ENCODE results near the gene DISP2.

DISP2 gene

DNA sequence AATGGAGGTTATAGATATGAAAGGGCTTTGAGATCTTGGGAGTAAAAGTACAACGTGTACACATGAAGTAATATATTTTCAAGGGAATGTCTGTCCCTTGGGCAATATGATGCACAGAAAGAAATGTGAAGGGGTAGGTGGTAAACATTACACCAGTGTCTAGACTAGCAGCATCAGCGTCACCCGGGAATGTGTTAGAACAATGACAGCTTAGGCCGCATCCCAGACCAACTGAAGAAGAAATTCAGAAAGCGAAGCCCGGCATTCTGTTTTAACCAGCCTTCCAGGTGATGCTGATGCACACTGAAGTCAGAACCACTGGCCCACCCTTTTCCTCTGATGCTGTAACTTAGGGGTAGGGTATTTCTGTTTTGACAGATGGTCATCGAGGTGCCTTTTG is 28.2 kb upstream of the DISP2 start:
- no peak for DNase-seq

DNA sequence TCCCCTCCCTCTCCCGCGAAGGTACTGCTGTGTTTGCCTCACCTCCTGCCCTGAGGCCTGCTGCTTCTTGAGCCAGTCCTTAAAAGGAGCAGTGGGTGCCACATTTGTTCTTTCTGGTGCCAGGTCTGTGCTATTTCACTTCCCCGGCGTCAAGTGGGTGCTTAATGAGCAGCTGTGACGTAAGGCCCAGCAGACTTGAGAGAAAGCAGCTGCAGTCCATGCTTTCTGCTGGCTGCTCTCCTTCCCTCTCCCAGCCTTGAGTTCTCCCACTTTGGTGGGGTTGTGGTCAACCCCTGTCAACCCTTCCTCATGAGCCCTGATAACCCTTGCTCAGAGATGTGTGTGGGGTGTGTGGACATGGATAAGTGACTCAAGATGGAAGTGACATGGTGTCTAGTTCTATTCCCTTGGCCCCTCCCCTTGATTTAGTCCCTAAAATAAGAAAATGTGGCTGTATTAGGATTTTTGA is 27.6 kb upstream of the DISP2 start:
- DNase-seq: peak; percentile 30

- no peak for DNase-seq
Observed at GRCh38 chr15:40331026-40331425, 27.0 kb upstream of the DISP2 start.

DNA sequence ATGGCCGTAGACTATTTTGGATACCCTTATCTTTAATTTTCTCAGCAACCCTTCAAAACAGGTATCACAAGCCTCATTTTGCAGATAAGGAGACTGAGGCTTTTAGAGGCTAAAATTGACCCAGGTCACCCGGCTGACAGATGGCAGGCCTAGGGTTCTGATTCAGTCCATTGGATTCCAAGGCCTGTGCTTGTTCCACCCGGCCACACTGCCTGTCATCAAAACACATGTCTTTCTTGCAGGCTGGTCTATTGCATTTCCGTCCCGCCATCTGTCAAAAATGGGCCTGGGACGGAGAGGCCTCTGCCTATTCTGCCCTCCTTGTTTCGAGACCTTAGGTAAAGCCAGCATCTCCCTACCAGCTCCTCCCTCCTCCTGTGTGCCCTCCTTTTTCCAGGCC is 26.4 kb upstream of the DISP2 start:
- DNase-seq: no peak

DNA sequence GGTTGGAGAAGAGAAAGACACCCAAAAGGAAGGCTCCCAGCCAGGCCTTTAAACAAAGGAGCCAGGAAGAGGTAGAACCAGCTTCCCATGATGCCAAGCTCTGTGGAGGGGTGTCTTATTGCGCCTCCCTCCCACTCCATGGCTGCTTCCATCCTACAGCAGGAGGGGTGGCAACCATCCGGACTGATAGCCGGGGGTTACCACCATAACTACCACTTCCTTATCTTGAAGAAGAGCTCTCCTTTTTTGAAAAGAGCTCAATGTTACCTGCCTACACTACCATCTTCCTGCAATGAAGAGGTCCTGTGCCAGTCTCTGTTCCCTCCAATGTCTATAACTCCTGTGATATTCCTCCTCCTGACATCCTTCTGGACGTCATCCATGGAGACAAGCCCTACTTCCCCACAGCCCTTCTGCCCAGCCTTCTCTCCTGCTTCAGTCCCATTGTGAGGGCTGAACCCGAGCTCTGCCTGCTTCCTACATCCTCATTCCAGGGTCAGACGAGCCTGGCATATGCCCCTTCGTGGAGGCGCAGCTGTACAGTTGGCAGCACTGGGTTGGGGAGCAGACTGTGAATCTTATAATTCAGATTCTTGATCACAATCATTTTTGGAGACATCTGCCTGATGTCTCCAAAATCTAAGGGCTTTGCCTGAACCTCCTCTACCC is 25.8 kb upstream of the DISP2 start:
- no peak for DNase-seq

GRCh38 chr15:40333922-40334492 is 24.0 kb upstream of the DISP2 start:
- no peak for DNase-seq

DNA sequence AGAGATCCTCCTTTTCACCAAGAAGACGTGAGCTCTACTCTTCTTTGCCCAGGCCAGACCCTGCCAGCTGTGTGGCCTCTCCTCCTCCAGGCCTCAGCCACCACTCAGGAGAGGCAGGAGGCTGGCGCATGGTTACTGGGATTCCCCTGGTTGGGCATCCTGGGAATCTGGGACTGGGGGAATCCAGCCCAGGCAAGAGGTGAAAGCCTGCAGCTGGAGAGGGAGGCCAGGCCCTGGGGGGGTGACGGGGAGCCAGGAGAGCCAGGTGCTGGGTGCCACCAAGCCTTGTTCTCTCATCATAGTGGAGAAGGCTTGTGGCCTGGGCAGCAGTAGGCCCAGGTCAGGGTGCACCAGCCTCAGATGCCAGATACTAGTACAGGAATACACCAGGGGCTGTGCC is 23.5 kb upstream of the DISP2 start:
- DNase-seq: no peak

DNA sequence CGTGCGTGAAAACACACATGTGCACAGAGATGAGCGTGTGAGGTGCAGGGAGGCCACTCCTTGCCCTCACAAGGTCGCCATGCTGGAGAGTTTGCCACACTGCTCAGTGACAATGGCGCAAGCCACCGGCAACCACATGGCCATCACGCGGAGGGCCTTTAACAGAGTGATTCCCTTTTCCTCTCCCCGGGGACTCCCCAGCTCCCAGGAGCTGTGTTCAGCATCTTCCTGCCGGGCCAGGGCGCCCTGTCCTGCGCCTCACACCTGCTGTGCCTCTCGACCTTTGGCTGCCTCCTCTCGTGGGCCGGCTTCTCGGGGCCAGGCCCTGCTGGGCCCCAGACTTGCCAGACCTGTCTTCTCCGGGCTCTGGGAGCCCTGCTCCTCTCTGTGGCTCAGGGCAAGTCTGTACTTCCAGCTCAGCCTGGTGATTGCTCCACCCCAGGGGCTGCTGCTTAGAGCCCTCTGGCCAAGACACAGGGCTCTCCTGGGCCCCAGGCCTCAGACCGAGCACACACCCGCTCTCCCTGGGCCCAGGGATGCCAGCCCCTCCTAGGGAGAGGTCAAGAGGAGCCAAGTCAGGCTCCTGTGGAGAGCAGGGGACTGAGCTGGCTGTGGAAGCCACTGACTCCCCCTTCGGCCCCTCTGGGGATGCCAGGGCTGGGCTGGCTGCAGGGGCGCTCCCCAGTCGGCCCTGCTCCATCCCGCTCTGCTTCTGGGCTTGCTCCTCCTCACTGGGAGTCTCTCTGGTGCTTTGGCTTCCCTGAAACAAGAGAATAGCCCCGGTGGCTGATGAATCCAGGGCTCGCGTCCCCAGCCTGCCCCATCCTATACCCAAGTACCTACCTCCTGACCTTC is 22.9 kb upstream of the DISP2 start:
- DNase-seq: no peak

GRCh38 chr15:40335938-40336743 is 21.9 kb upstream of the DISP2 start:
- DNase-seq: no peak

DNA sequence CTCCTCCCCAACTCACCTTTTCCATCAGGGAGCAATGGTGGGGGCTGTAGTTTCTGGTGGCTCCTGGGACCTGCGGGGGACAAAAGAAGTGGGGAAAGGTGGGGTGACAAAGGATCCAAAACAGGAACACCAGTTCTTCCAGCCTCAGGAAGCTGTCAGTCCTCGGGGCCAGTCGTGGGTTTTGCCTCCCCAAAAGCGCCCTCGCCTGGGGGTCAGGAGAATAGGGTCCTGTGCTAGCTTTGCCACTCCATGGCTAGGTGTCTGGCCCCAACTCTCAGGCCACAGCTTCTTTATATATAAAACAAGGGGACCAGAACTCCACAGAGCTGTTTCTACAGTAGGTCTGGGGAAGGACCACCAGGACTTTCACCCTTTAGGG is 21.3 kb upstream of the DISP2 start:
- DNase-seq: no peak

GRCh38 chr15:40337597-40337996 is 20.4 kb upstream of the DISP2 start:
- no peak for DNase-seq

DNA sequence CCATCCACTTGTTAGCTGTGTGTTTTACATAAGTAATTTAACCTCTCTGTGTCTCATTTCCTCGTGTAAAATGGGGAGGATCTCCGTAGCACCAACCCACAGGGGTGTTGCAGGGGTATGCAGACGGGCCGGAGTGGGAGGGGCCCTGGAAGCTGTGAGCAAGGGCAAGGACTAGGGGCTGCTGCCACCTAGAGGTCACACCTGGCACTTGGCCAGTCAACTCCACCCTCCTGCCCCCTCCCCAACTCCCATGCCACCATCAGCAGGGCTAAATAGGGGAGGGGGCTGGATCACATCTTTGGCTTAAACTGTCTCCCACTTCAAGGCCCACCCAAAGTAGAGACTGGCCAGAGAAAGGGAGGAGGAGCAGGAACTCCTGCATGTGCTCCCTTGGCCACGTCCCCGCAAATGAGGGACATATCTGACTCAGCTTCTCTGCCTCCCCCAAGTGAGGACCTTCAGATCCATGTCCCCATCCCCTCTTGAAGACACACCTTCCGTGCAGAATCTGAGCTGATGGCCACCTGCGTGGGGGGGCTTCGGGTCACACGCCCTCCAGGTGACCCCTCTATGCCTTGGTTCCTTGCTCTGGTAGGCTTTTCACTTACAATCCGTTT is 19.9 kb upstream of the DISP2 start:
- DNase-seq: no peak

- DNase-seq: no peak
Observed at GRCh38 chr15:40338921-40339620, 18.9 kb upstream of the DISP2 start.

DNA sequence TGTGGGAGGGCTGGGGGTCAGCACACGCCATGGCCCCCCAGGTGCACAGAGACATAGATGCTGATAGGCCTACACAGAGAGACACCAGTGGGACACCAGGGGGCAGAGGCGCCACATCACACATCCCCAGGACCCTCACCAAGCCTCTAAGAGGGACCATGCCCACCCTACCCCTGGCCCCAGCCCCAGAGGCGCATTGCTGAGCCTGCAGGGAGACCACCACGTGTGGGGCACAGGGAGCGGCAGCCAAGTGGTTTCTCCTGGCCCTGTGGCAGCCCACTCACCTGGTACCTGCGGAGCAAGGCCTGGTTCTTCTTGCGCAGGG is 18.4 kb upstream of the DISP2 start:
- no peak for DNase-seq

GRCh38 chr15:40340038-40340739 is 17.8 kb upstream of the DISP2 start:
- no peak for DNase-seq

DNA sequence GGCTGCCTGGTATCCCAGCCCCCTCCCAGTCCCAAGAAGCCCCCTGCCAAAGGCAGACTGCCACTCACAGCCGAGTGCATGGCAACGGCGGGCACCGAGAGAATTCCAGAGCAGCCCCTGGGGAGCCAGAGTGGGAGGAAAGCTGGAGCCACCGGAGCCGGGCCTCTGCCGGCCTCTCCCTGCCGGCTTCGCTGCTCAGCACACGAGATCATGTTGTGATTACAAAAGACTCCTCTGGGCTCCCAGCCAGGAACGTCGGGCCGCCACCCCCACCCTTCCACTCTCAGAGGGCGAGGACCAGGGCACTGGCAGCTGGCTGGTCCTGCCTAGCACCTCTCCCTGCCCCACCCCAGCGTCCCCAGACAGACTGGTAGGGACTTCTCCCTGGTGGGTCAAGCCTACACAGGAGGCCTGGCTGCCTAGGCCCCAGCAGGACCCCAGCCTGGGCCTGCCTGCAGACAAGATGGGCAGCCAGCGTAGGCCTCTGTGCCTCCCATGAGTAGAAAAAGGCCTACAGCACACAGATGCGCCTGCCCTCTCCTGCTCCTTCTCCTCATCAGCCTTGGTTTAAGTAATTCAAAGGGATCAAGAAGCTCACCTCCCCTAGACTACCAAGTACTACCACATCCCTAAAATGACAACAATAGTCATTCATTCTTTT is 17.1 kb upstream of the DISP2 start, which contains the start of gene CCDC9B:
CCDC9B (minus strand) TSS at position 200 of the 661 bp plus-strand sequence; CDS start at position 80, 120 bp downstream.
- DNase-seq: peak; percentile 43

GRCh38 chr15:40342416-40343320 is 15.4 kb upstream of the DISP2 start:
- no peak for DNase-seq

- no peak for DNase-seq
Observed at GRCh38 chr15:40343512-40343911, 14.5 kb upstream of the DISP2 start.

DNA sequence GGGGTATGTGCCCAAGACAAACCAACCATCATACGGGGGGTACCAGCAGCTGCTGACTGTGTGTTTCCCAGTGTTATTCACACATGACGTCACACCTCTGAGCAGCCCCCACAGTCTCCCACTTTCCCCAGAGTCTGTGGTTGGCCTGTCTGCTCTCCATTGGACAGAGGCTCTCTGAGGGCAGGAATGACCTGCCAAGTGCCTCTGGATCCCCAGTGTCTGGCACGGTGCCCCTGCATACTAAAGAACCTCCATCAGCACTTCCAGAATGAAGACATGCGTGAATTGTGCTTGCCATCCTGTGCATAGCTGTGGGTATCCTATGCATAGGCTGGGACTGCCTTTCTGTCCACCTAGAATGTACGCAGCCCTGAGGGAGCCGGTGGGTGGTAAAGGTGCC is 13.8 kb upstream of the DISP2 start:
- no peak for DNase-seq

- no peak for DNase-seq
Observed at GRCh38 chr15:40344631-40345120, 13.3 kb upstream of the DISP2 start.
